Fibroblast of lung (primary cell): ENCODE results near the gene CNTN1. TPM values are rescaled to one million over a fixed set of nuclear protein-coding genes. Genes with fewer than 3 reads are reported as not detected.

Experiments
- DNase-seq, 2 donors: peaks; one replicate each; pipeline versions ENCODE4 v3.0.0 to v3.0.0-alpha.2; 2010; ENCODE audit warnings: low read depth in 2 of 2
- H2AFZ ChIP-seq: 2 replicates; pipeline ENCODE4 v1.5.1; 2012; ENCODE audit warnings: low read length, control low read depth, inconsistent platforms
- H3K27ac ChIP-seq: 2 replicates; pipeline ENCODE4 v1.5.1; 2011; ENCODE audit warnings: low read length, control low read depth; ENCODE audit not compliant: insufficient read depth
- H3K27me3 ChIP-seq: 2 replicates; pipeline ENCODE4 v1.5.1; 2011; ENCODE audit warnings: mild to moderate bottlenecking, low read length; ENCODE audit not compliant: control insufficient read depth, insufficient read depth
- H3K36me3 ChIP-seq: 2 replicates; pipeline ENCODE4 v1.5.1; 2011; ENCODE audit warnings: low read length; ENCODE audit not compliant: control insufficient read depth, insufficient read depth
- H3K4me1 ChIP-seq: 2 replicates; pipeline ENCODE4 v1.5.1; 2011; ENCODE audit warnings: low read length; ENCODE audit not compliant: control insufficient read depth, insufficient read depth; ENCODE audit errors: extremely low read depth
- H3K4me2 ChIP-seq: 2 replicates; pipeline ENCODE4 v1.5.1; 2011; ENCODE audit warnings: low read length, control low read depth; ENCODE audit not compliant: insufficient read depth; ENCODE audit errors: extremely low read depth
- H3K4me3 ChIP-seq, 4 experiments: fragments of 200-600 bp in 1 of 4; sonication (generic) in 1 of 4; replicated peaks in 1 of 4; 2 replicates each; pipeline ENCODE4 v1.5.1; 2011 to 2016; ENCODE audit warnings: low read length in 4 of 4, low read depth in 3 of 4, mild to moderate bottlenecking in 3 of 4, control low read depth in 2 of 4, inconsistent platforms in 1 of 4, mixed read lengths in 1 of 4; ENCODE audit not compliant: insufficient read depth in 1 of 4; ENCODE audit errors: control extremely low read depth in 1 of 4
- H3K79me2 ChIP-seq: 2 replicates; pipeline ENCODE4 v1.5.1; 2012; ENCODE audit warnings: mild to moderate bottlenecking, low read length, inconsistent platforms; ENCODE audit not compliant: control insufficient read depth, insufficient read depth
- H3K9ac ChIP-seq: 2 replicates; pipeline ENCODE4 v1.5.1; 2011; ENCODE audit warnings: mild to moderate bottlenecking, low read length, control low read depth; ENCODE audit not compliant: insufficient read depth
- H3K9me3 ChIP-seq: 2 replicates; pipeline ENCODE4 v1.5.1; 2012; ENCODE audit warnings: low read depth, low read length; ENCODE audit not compliant: control insufficient read depth, insufficient read depth
- H4K20me1 ChIP-seq: 2 replicates; pipeline ENCODE4 v1.5.1; 2011; ENCODE audit warnings: low read length; ENCODE audit not compliant: control insufficient read depth, insufficient read depth; ENCODE audit errors: extremely low read depth
- EZH2 ChIP-seq: IDR thresholded peaks from 2 replicates; pipeline ENCODE4 v1.5.1; 2012; ENCODE audit warnings: low read length, control low read depth, mild to moderate bottlenecking; ENCODE audit errors: missing control alignments
- polyA plus RNA-seq, 2 donors: library from polyadenylated mRNA; depleted of rRNA in 1 of 2; stranded (reverse) in 1 of 2; unstranded in 1 of 2; fragments of >200 nt; gene quantifications; 2 replicates each; pipeline ENCODE4 v1.2.1, GENCODE V29; 2011 to 2012; ENCODE audit warnings: missing spikeins in 1 of 2
- total RNA-seq: library from RNA; depleted of rRNA; stranded (reverse); fragments of >200 nt; gene quantifications from 2 replicates; pipeline ENCODE4 v1.2.1, GENCODE V29; 2014
- TF ChIP-seq, protein P1 (sequence below), 2 donors: IDR thresholded peaks in 1 of 2; conservative IDR thresholded peaks in 1 of 2; 1 replicate in 1 of 2; 2 replicates in 1 of 2; pipeline ENCODE4 v1.5.1; 2011 to 2012; ENCODE audit warnings: low read length in 2 of 2, control low read depth in 1 of 2, inconsistent platforms in 1 of 2, low read depth in 1 of 2, mild to moderate bottlenecking in 1 of 2

The CNTN1 gene
- total and polyA plus RNA-seq, 2 donors (not counting 1 experiment from before 2014, with no cell fraction given), result 0.22 to 0.83 TPM

DNA sequence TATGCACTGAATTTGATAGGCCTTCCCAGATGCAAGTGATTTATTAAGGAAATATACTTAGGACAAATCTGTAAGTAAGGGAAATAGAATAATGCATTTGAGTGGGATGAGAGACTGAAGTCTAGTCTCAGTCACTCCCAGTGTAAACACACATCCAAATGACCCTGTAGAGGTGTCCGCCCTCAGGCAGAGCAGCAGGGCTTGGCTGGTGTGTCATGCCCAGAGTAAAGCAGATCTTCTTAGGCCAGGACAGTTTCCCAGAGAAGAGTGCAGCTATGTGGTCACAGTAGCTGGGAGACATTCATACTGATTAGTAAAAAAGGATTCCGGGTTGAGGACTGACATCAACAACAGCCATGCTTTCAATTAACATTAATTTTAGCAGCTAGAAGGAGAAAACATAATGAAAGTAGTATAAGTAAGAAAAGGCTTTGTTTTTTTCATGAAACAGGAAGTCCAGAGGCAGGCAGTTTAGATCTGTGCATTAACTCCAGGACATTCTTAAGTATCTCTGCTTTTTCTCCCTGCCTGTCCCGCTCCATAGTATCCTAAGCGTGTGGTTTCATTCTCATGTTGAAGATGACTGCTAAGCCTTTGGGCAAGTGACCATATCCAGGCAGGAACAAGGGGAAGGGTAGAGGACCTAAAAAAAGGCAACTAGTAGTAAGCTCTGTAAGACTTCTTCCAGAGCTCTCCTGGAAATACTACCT, 35.7 kb downstream of the CNTN1 start:
- Histone ChIP-seq H3K9me3 (no peaks in the 10 kb centered on the region), H3K4me1 (no peaks in the 10 kb centered on the region), H2AFZ (no peak overlapping the region), H3K27ac (no peak overlapping the region), H4K20me1 (no peaks in the 10 kb centered on the region), H3K4me2 (no peak overlapping the region), H3K27me3 (no peaks in the 10 kb centered on the region), H3K4me3 (no peak overlapping the region), H3K79me2 (no peaks in the 10 kb centered on the region), H3K9ac (no peak overlapping the region), H3K36me3 (no peaks in the 10 kb centered on the region)
- no peak for DNase-seq
- no peak for TF ChIP-seq EZH2
- TF ChIP-seq, protein P1, sequence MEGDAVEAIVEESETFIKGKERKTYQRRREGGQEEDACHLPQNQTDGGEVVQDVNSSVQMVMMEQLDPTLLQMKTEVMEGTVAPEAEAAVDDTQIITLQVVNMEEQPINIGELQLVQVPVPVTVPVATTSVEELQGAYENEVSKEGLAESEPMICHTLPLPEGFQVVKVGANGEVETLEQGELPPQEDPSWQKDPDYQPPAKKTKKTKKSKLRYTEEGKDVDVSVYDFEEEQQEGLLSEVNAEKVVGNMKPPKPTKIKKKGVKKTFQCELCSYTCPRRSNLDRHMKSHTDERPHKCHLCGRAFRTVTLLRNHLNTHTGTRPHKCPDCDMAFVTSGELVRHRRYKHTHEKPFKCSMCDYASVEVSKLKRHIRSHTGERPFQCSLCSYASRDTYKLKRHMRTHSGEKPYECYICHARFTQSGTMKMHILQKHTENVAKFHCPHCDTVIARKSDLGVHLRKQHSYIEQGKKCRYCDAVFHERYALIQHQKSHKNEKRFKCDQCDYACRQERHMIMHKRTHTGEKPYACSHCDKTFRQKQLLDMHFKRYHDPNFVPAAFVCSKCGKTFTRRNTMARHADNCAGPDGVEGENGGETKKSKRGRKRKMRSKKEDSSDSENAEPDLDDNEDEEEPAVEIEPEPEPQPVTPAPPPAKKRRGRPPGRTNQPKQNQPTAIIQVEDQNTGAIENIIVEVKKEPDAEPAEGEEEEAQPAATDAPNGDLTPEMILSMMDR (conservative IDR thresholded peaks at IDR 0.05 in 1 of 2, IDR thresholded peaks at IDR 0.05 in 1 of 2; ENCODE audit: low read depth in 1 of 2, low read length in 2 of 2), result no peak

DNA sequence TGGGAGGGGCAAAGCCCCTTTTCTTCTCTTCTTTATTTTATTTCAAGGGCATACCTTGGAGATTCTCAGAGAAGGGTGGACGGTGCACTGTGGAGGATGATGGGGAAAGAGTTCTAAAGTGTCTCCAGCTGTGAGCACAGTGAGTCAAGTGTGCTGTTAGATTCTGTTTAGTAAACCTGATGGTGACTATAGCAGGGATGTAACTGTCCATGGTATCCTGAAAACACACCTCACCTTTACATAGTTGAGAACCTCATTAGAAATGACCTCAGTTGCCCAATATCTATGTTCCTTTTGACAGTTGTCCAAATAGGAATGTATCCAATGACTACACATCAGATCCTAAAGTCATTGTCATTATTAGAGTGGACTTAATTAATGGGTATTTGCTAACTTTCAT, 38.0 kb downstream of the CNTN1 start:
- Histone ChIP-seq H3K27ac (no peak overlapping the region), H3K4me1 (no peaks in the 10 kb centered on the region), H3K79me2 (no peaks in the 10 kb centered on the region), H3K27me3 (no peaks in the 10 kb centered on the region), H3K9me3 (no peaks in the 10 kb centered on the region), H3K4me3 (no peak overlapping the region), H4K20me1 (no peaks in the 10 kb centered on the region), H3K9ac (no peak overlapping the region), H3K36me3 (no peaks in the 10 kb centered on the region), H3K4me2 (no peak overlapping the region), H2AFZ (no peak overlapping the region)
- no peak for TF ChIP-seq EZH2
- TF ChIP-seq, protein P1 (conservative IDR thresholded peaks at IDR 0.05 in 1 of 2, IDR thresholded peaks at IDR 0.05 in 1 of 2; ENCODE audit: low read depth in 1 of 2, low read length in 2 of 2), result no peak
- no peak for DNase-seq

DNA sequence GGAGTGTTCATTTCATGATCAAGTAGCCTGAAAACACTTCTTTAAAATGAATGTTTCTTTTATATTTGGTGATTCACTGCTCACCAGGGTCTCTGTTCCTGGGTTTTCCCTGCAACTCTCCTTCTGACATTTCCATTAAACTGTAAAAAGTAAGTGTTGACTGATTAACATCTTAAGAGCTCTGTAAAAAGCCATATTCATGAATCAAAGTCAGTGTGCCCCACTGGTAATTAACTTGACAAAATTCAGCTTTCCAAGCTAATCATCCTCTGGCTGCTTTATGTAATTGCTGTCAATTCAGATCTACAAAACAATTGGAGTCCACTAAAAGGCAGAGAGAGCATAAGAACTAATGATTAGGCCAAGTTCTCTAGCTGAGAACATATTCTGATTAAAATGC, 41.6 kb downstream of the CNTN1 start:
- Histone ChIP-seq H3K9me3 (no peaks in the 10 kb centered on the region), H3K27ac (no peak overlapping the region), H3K36me3 (no peaks in the 10 kb centered on the region), H3K4me1 (no peaks in the 10 kb centered on the region), H3K9ac (no peak overlapping the region), H3K79me2 (no peaks in the 10 kb centered on the region), H3K4me2 (no peak overlapping the region), H3K4me3 (no peak overlapping the region), H4K20me1 (no peaks in the 10 kb centered on the region), H3K27me3 (no peaks in the 10 kb centered on the region), H2AFZ (no peak overlapping the region)
- TF ChIP-seq, protein P1 (conservative IDR thresholded peaks at IDR 0.05 in 1 of 2, IDR thresholded peaks at IDR 0.05 in 1 of 2; ENCODE audit: low read depth in 1 of 2, low read length in 2 of 2), result no peak
- no peak for TF ChIP-seq EZH2
- DNase-seq, result no peak
